HEK293 (cell line): ENCODE measurements around the gene KIAA0232.

ENCODE experiments used
- CTCF ChIP-seq: fragments of 450-650 bp; formaldehyde crosslinking; IDR thresholded peaks from 2 replicates; pipeline ENCODE4 v1.5.1; 2016; ENCODE audit warnings: missing biosample characterization, missing genetic modification characterization
- KLF10 ChIP-seq: fragments of 450-650 bp; IDR thresholded peaks from 2 replicates; pipeline ENCODE4 v1.5.1; 2018; ENCODE audit warnings: missing biosample characterization, mild to moderate bottlenecking, missing genetic modification characterization
- TRIM28 ChIP-seq: IDR thresholded peaks from 2 replicates; pipeline ENCODE4 v1.6.1; 2011; ENCODE audit warnings: low read length, control low read depth, borderline replicate concordance
- YY1 ChIP-seq: fragments of 450-650 bp; formaldehyde crosslinking; IDR thresholded peaks from 2 replicates; pipeline ENCODE4 v1.5.1; 2018; ENCODE audit warnings: missing biosample characterization, missing genetic modification characterization
- ZNF140 ChIP-seq: fragments of 450-650 bp; formaldehyde crosslinking; IDR thresholded peaks from 2 replicates; pipeline ENCODE4 v1.5.1; 2016; ENCODE audit warnings: missing biosample characterization, missing genetic modification characterization
- ZNF157 ChIP-seq: fragments of 450-650 bp; formaldehyde crosslinking; IDR thresholded peaks from 2 replicates; pipeline ENCODE4 v1.5.1; 2016; ENCODE audit warnings: missing biosample characterization, missing genetic modification characterization
- ZNF16 ChIP-seq: fragments of 450-650 bp; formaldehyde crosslinking; IDR thresholded peaks from 2 replicates; pipeline ENCODE4 v1.5.1; 2016; ENCODE audit warnings: low read depth, missing biosample characterization, missing genetic modification characterization
- ZNF266 ChIP-seq: fragments of 450-650 bp; formaldehyde crosslinking; IDR thresholded peaks from 2 replicates; pipeline ENCODE4 v1.5.1; 2016; ENCODE audit warnings: missing biosample characterization, missing genetic modification characterization, low read depth
- ZNF311 ChIP-seq: fragments of 450-650 bp; formaldehyde crosslinking; IDR thresholded peaks from 2 replicates; pipeline ENCODE4 v1.5.1; 2017; ENCODE audit warnings: missing biosample characterization, missing genetic modification characterization, borderline replicate concordance
- ZNF324 ChIP-seq: fragments of 450-650 bp; formaldehyde crosslinking; IDR thresholded peaks from 2 replicates; pipeline ENCODE4 v1.5.1; 2016; ENCODE audit warnings: missing biosample characterization, missing genetic modification characterization
- ZNF404 ChIP-seq: fragments of 450-650 bp; formaldehyde crosslinking; IDR thresholded peaks from 2 replicates; pipeline ENCODE4 v1.5.1; 2017; ENCODE audit warnings: missing biosample characterization, missing genetic modification characterization
- ZNF664 ChIP-seq: fragments of 450-650 bp; formaldehyde crosslinking; IDR thresholded peaks from 2 replicates; pipeline ENCODE4 v1.5.1; 2016; ENCODE audit warnings: missing biosample characterization, missing genetic modification characterization
- ZNF830 ChIP-seq: fragments of 450-650 bp; IDR thresholded peaks from 2 replicates; pipeline ENCODE4 v1.5.0; 2018; ENCODE audit warnings: missing biosample characterization, missing genetic modification characterization, low read depth, mild to moderate bottlenecking, moderate library complexity
- TF ChIP-seq, protein P1 (sequence below): fragments of 450-650 bp; formaldehyde crosslinking; IDR thresholded peaks from 2 replicates; pipeline ENCODE4 v1.5.1; 2016; ENCODE audit warnings: missing biosample characterization, missing genetic modification characterization

DNA sequence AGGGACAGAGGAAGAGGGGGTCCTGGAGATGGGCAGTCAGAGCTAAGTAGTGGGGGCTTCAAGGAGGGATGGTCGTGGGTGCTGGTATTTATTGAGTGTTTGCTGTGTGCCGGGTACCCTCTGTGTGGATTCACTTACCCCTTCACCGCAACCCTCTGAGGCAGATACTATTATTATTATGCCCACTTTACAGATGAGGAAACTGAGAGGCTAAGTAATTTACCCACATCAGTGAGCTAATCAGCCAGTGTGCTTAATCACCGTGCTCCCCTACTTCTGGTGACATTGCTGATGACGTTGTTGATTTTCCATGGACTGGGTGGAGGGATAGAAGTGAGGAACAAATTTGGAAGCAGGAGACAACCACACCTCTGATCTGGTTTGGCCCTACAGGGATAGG lies 4.1 kb upstream of the KIAA0232 start:
- TF ChIP-seq CTCF (tag by site-specific recombination) (no peak), ZNF404 (no peak), ZNF324 (tag by site-specific recombination) (no peak), YY1 (no peak), ZNF157 (tag by site-specific recombination) (no peak), ZNF664 (tag by site-specific recombination) (no peak), ZNF266 (tag by site-specific recombination) (no peak), ZNF140 (tag by site-specific recombination) (no peak), ZNF311 (tag by site-specific recombination) (no peak), ZNF830 (tag by site-specific recombination) (no peak), KLF10 (tag by site-specific recombination) (no peak), TRIM28 (no peak), ZNF16 (tag by site-specific recombination) (no peak)
- TF ChIP-seq, protein P1, sequence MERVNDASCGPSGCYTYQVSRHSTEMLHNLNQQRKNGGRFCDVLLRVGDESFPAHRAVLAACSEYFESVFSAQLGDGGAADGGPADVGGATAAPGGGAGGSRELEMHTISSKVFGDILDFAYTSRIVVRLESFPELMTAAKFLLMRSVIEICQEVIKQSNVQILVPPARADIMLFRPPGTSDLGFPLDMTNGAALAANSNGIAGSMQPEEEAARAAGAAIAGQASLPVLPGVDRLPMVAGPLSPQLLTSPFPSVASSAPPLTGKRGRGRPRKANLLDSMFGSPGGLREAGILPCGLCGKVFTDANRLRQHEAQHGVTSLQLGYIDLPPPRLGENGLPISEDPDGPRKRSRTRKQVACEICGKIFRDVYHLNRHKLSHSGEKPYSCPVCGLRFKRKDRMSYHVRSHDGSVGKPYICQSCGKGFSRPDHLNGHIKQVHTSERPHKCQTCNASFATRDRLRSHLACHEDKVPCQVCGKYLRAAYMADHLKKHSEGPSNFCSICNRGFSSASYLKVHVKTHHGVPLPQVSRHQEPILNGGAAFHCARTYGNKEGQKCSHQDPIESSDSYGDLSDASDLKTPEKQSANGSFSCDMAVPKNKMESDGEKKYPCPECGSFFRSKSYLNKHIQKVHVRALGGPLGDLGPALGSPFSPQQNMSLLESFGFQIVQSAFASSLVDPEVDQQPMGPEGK (tag by site-specific recombination): no peak
